Erythroblast (primary cell): Measurements from ENCODE around the gene ZMPSTE24.
"Not testable (repeated sequence)": the region's sequence is repeated elsewhere in the genome, so short reads cannot be mapped to it uniquely, and the experiment has no call there.

Experiments
- DNase-seq, 2 experiments: peaks; one replicate each; lab custom pipeline; 2025; lab: John Stamatoyannopoulos, UW
- GATA1 ChIP-seq: IDR thresholded peaks from 2 replicates; pipeline ENCODE4 v1.6.1; 2011; ENCODE audit warnings: low read depth, mild to moderate bottlenecking, control low read depth, low read length, moderate library complexity
- POLR2A ChIP-seq: IDR thresholded peaks from 2 replicates; pipeline ENCODE4 v1.6.1; 2011; ENCODE audit warnings: mild to moderate bottlenecking, low read length

The ZMPSTE24 gene

GRCh38 chr1:40339420-40340323 is 81.6 kb downstream of the ZMPSTE24 start:
- DNase-seq: no peak
- TF ChIP-seq POLR2A (no peak), GATA1 (no peak)

GRCh38 chr1:40341491-40342380 is 83.7 kb downstream of the ZMPSTE24 start:
- TF ChIP-seq POLR2A (no peak), GATA1 (no peak)
- DNase-seq: no peak

GRCh38 chr1:40342381-40342717 is 84.3 kb downstream of the ZMPSTE24 start:
- not testable (repeated sequence) for DNase-seq
